ENCODE data around the gene KIF19.

KIF19 gene

DNA sequence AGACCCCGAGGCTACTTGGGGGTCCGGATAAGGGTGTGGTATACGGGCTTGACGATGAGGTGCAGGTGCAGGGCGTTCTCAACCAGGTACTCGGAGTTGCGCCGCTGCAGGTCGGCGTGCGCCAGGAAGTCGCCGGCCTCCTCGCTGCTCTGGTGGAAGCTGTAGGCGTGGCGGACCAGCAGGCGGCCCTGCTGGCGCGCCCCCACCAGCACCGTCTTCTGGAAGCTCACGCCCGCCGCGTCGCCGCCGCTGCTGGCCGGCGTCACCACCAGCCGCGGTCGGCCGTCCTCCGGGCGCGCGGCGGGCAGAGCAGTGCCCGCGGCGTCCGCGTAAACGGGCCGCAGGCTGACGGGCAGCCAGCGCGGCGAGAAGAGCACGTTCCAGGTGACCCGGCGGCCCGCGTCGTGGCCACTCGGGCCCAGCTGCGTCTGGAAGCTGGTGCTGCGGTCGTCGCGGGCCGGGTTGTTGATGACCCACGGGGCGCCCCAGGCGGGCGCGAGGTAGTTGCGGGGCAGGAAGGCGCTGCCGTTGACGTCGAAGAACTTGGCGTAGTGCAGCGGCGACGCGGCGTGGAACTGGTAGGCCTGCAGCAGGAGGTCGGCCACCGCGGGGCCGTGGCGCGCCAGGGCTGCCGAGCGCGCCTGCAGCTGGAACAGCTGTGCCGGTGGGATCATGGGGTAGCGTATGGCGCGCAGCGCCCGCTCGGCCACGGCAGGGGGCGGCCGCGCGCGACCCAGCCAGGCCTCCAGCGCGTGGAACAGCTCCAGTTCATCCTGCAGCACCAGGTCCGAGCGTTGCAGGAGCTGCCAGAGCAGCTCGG lies 30.8 kb downstream of the KIF19 start:
- H3K4me2 ChIP-seq: no peak overlapping the region
- H3K4me3 ChIP-seq: no peak overlapping the region
- peaks cover 66% of the 10 kb centered on the region for H3K27me3 ChIP-seq

DNA sequence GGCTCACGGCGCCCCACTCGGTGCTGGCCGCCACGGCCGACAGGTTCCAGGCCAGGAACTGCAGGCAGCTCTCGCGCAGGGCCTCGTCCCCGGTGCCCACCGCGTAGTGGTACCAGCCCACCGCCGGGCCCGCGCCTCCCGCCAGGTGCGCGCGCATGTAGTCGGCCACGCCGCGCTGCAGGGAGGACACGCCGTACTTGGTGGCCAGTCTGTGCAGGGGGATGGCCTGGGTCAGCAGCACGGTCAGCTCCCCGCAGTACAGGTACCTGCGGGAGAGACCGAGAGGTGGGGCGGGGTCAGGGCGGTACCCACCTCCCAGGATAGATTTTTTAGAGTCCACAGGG lies 31.4 kb downstream of the KIF19 start:
- Histone ChIP-seq H4K20me1 (no peaks in the 10 kb centered on the region; the same call in 1 of the 2 replicates), H3K4me1 (peaks cover 10% of the 10 kb centered on the region), H3K9me3 (no peaks in the 10 kb centered on the region), H3K36me3 (no peaks in the 10 kb centered on the region), H3K27ac (no peak overlapping the region), H3K27me3 (peaks cover 60% of the 10 kb centered on the region), H3K4me2 (no peak overlapping the region), H3K9ac (no peak overlapping the region), H3K4me3 (no peak overlapping the region)
- no peak for TF ChIP-seq Cebpa-rat (IDR thresholded peaks at IDR 0.05)

More for the DNA sequence above, 30.8 kb downstream of the KIF19 start:
- H3K36me3 ChIP-seq: no peaks in the 10 kb centered on the region
- peaks cover 5% of the 10 kb centered on the region for H3K4me1 ChIP-seq
- no peak for TF ChIP-seq Cebpa-rat (IDR thresholded peaks at IDR 0.05)
- H3K9ac ChIP-seq: no peak overlapping the region
- no peak overlapping the region for H3K27ac ChIP-seq
- H3K9me3 ChIP-seq: no peaks in the 10 kb centered on the region
- H4K20me1 ChIP-seq: peaks cover 5% of the 10 kb centered on the region; the same call in 1 of the 2 replicates

DNA sequence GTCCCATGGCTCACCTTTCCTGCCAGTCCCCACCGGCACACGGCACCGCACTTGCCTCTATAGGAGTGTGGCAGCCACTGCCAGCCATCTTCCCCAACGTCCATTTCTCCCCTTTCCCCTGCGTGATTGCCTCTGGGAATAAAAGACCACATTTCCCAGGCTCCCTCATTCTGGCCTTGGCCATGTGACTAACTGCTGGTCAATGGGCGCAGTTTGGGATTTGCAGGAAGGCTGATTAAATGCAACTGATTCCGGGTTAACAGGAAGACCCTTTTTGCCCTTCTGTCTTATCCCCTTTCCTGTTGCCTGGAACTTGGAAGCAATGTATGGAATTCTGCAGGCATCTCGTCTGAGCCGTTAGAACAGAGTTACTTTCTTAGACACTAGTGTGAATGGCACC lies 32.7 kb downstream of the KIF19 start:
- no peak overlapping the region for H3K27ac ChIP-seq
- no peaks in the 10 kb centered on the region for H3K9me3 ChIP-seq
- no peak for TF ChIP-seq Cebpa-rat (IDR thresholded peaks at IDR 0.05)
- H3K36me3 ChIP-seq: no peaks in the 10 kb centered on the region
- peaks cover 48% of the 10 kb centered on the region for H3K27me3 ChIP-seq
- H4K20me1 ChIP-seq: no peaks in the 10 kb centered on the region; the same call in 1 of the 2 replicates
- no peak overlapping the region for H3K9ac ChIP-seq
- no peak overlapping the region for H3K4me2 ChIP-seq
- H3K4me3 ChIP-seq: no peak overlapping the region
- H3K4me1 ChIP-seq: peaks cover 20% of the 10 kb centered on the region

DNA sequence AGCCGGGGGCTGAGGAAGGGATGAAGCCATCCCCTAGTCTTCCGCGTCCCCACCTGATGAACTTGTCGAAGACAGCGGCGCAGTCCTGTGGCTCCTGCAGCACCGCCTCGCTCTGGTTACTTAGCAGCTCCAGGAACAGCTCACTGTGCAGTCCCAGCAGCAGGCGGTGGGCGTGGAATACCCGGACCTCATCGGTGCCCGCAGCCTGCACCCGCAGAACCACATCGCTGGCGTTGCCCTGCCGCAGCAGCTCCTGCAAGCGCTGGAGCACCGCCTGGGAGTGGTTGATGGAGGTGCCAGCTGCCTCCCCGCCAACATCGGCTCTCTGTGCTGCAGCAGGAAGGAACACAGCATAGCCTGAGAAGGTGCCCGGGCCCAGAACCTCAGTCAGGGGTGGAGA lies 33.9 kb downstream of the KIF19 start:
- Histone ChIP-seq H4K20me1 (no peaks in the 10 kb centered on the region), H3K4me1 (peaks cover 20% of the 10 kb centered on the region), H3K9me3 (no peaks in the 10 kb centered on the region), H3K27ac (no peak overlapping the region), H3K4me3 (no peak overlapping the region), H3K36me3 (no peaks in the 10 kb centered on the region), H3K27me3 (peaks cover 36% of the 10 kb centered on the region), H3K9ac (no peak overlapping the region), H3K4me2 (no peak overlapping the region)
- TF ChIP-seq Cebpa-rat (IDR thresholded peaks at IDR 0.05): no peak

DNA sequence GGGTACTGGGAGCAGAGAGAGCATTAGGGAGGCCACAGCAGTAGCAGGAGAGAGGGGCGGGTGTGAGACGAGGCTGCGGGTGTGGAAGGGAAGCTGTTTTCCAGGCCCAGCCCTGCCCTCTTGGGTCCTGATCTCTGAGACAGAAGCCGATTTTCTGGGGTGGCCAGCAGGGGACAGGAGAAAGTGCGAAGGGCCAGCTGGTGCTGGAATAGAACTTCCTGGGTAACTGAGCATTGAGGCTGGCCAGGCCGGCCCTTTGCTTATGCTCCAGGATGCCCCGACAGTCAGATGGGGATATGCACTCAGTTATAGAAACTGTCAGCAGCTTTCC lies 34.8 kb downstream of the KIF19 start:
- no peaks in the 10 kb centered on the region for H3K36me3 ChIP-seq
- H4K20me1 ChIP-seq: no peaks in the 10 kb centered on the region
- H3K4me2 ChIP-seq: no peak overlapping the region
- no peaks in the 10 kb centered on the region for H3K9me3 ChIP-seq
- H3K4me1 ChIP-seq: peaks cover 20% of the 10 kb centered on the region
- no peak overlapping the region for H3K9ac ChIP-seq
- H3K27me3 ChIP-seq: peaks cover 26% of the 10 kb centered on the region
- H3K27ac ChIP-seq: no peak overlapping the region
- TF ChIP-seq Cebpa-rat (IDR thresholded peaks at IDR 0.05): no peak
- no peak overlapping the region for H3K4me3 ChIP-seq

DNA sequence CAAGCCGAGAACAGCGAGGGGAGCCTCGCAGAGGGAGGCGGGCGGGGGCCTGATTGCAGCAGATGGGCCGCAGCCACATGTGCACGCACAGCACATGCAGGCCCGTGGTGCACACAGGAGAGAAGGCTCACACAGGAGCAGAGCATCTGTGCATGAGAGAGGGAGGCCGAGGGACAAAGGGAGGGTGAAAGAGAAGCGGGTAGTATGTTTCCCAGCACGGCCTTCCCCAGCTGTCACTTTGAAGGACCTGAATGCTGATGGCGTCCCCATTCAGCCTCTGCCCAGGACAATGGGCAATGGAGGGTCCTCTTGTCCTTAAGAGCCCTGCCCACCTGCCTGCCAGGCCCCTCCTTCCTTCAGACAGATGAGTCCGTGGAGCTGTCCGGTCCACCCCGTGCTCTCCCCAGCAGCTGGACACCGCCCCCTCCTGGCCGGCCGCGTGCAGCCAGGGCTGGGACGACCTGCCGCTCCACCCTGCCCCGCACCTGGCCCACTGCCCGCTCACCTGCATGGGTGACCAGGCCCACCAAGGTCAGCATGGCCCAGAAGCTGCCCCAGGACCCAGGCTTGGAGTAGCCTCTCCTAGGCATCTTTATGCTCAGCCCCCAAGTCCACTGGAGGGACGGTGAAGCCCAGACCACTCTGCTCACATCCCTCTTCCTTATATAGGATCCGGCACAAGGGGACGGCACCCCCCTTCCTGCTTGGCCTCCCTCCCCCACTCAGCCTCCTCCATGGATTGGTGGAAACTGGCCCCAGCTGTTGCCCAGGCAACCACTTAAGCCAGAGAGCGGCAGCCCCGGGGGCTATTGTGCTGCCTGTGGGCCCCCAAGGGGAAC lies 35.4 kb downstream of the KIF19 start, which contains the start of gene BTBD17:
Gene BTBD17 (minus strand): TSS at position 639 of the 839 bp plus-strand sequence. CDS start 49 bp downstream, at position 590.
- Histone ChIP-seq H3K9ac (no peak within 1 kb of the TSS), H3K27ac (no peak within 1 kb of the TSS), H3K27me3 (peaks cover 20% of the 10 kb centered on the region), H3K4me3 (no peak within 1 kb of the TSS), H3K36me3 (no peaks in the 10 kb centered on the region), H3K9me3 (no peaks in the 10 kb centered on the region), H4K20me1 (no peaks in the 10 kb centered on the region), H3K4me1 (peaks cover 20% of the 10 kb centered on the region), H3K4me2 (peak within 1 kb of the TSS; percentile 45; the same call in 1 of the 2 replicates)
- no peak for TF ChIP-seq Cebpa-rat (IDR thresholded peaks at IDR 0.05)

DNA sequence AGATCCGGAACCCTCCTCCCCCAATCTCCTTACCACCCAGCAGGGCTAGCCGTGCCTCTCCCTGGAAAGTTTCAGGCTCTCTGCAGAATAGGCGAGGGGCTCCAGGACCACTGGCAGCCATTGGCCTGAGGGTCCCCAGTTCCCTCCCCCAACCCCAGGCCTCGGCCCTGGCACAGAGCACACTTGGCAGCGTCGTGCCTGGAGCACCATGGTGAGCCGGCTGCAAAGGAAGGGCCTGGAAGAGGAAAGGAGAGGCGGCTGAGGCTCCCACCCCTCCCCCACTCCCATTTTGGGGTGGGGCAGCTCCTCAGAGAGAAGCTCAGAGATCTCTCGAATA lies 36.0 kb downstream of the KIF19 start:
- peaks cover 20% of the 10 kb centered on the region for H3K4me1 ChIP-seq
- TF ChIP-seq Cebpa-rat (IDR thresholded peaks at IDR 0.05): no peak
- H3K9me3 ChIP-seq: no peaks in the 10 kb centered on the region
- H4K20me1 ChIP-seq: no peaks in the 10 kb centered on the region
- no peak overlapping the region for H3K9ac ChIP-seq
- H3K27ac ChIP-seq: no peak overlapping the region
- H3K36me3 ChIP-seq: no peaks in the 10 kb centered on the region
- no peak overlapping the region for H3K4me3 ChIP-seq
- H3K27me3 ChIP-seq: peaks cover 14% of the 10 kb centered on the region
- H3K4me2 ChIP-seq: peak overlapping the region; percentile 45; the same call in 1 of the 2 replicates

DNA sequence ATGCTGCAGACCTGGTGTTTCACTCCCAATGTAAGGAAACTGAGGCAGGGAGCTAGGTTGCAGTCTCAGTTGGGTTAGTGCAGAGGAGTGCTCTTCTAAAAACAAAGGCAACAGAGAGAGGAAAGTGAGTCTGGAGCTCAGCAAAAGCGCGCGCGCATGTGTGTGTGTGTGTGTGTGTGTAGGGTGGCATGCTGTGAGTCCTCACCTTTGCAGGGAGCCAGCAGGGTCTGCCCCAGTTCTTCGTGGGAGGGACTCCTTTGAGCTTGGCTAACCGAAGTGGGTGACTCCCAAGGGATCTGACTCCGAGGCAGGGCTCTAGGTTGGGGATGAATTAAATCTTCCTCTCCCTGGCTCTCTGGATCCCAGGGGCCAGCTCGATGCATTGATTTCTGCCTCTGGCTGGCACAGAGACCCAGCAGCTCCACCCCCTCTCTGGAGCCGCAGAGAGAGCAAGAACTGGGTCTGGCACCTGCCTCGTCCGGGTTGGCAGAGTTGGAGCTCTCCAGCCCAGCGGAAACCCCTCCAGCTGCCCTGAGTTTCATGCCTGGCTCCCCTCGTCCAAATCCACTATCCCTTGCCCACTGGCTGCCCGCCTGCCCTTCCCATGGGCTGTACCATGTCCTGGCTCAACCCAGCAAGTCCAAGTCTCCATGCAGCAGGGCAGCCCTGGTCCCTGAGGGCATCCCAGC lies 36.9 kb downstream of the KIF19 start:
- no peaks in the 10 kb centered on the region for H4K20me1 ChIP-seq
- H3K27ac ChIP-seq: no peak overlapping the region
- H3K9ac ChIP-seq: no peak overlapping the region
- no peaks in the 10 kb centered on the region for H3K36me3 ChIP-seq
- peaks cover 5% of the 10 kb centered on the region for H3K27me3 ChIP-seq
- peak overlapping the region; percentile 45; the same call in 1 of the 2 replicates for H3K4me2 ChIP-seq
- peaks cover 20% of the 10 kb centered on the region for H3K4me1 ChIP-seq
- no peak overlapping the region for H3K4me3 ChIP-seq
- TF ChIP-seq Cebpa-rat (IDR thresholded peaks at IDR 0.05): no peak
- no peaks in the 10 kb centered on the region for H3K9me3 ChIP-seq

DNA sequence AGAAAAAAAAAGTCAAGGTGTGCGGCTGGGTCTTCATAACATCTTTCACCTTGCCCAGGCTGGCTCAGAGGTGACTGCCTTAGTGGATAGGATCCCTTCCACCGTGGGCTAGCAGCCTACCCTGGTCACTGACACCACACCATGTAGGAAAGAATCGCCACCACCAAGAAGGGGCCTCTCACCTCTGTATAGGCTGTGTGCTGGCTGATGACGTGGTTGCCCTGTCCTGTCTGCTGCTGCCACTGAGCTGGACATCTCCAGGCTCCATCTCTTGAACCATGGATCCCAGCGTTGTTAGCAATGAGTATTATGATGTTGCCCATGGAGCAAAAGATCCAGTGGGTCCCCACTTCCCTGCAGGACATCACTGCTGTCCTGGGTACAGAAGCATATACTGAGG lies 41.2 kb downstream of the KIF19 start, which contains the start of gene GPR142:
Gene GPR142 (plus strand): TSS at position 301 of the 400 bp plus-strand sequence. CDS start 2,035 bp downstream, outside the sequence.
- Histone ChIP-seq H3K36me3 (no peaks in the 10 kb centered on the region), H4K20me1 (peaks cover 6% of the 10 kb centered on the region; the same call in 1 of the 2 replicates), H3K9me3 (no peaks in the 10 kb centered on the region), H3K4me3 (no peak within 1 kb of the TSS), H3K27me3 (no peaks in the 10 kb centered on the region), H3K27ac (no peak within 1 kb of the TSS), H3K9ac (no peak within 1 kb of the TSS), H3K4me2 (peak within 1 kb of the TSS; percentile 92), H3K4me1 (peaks cover 34% of the 10 kb centered on the region)
- no peak for TF ChIP-seq Cebpa-rat (IDR thresholded peaks at IDR 0.05)
